Mesenchymal stem cell (in vitro differentiated cells and primary cell): ENCODE data around the gene GREM2.

Experiments
- DNase-seq: peaks from one replicate; pipeline ENCODE4 v3.0.0-alpha.2; 2013
- H2AFZ ChIP-seq: one replicate; pipeline ENCODE4 v1.6.1; 2013; ENCODE audit warnings: low read depth, mild to moderate bottlenecking, control low read depth, inconsistent platforms, low read length, moderate library complexity
- H2AK5ac ChIP-seq: 2 replicates; pipeline ENCODE4 v1.6.1; 2013; ENCODE audit warnings: low read length, moderate library complexity, mild to moderate bottlenecking, inconsistent platforms; ENCODE audit not compliant: severe bottlenecking
- H2BK120ac ChIP-seq: one replicate; pipeline ENCODE4 v1.6.1; 2013; ENCODE audit warnings: low read depth, mild to moderate bottlenecking, inconsistent platforms, low read length, moderate library complexity
- H2BK12ac ChIP-seq, 2 experiments: one replicate each; pipeline ENCODE4 v1.6.1; 2013; ENCODE audit warnings: inconsistent platforms in 2 of 2, low read length in 2 of 2, mild to moderate bottlenecking in 2 of 2, moderate library complexity in 2 of 2, control low read depth in 1 of 2
- H2BK15ac ChIP-seq: one replicate; pipeline ENCODE4 v1.6.1; 2013; ENCODE audit warnings: mild to moderate bottlenecking, low read depth, inconsistent platforms; ENCODE audit not compliant: poor library complexity, severe bottlenecking
- H2BK5ac ChIP-seq: 2 replicates; pipeline ENCODE4 v1.6.1; 2013; ENCODE audit warnings: low read depth, mild to moderate bottlenecking, low read length, control low read depth, inconsistent platforms; ENCODE audit not compliant: poor library complexity, severe bottlenecking
- H3K14ac ChIP-seq, 2 experiments: one replicate each; pipeline ENCODE4 v1.6.1; 2013; ENCODE audit warnings: inconsistent platforms in 2 of 2, low read length in 2 of 2, control low read depth in 1 of 2, mild to moderate bottlenecking in 1 of 2, moderate library complexity in 1 of 2
- H3K18ac ChIP-seq, 2 experiments: one replicate each; pipeline ENCODE4 v1.6.1; 2013; ENCODE audit warnings: inconsistent platforms in 2 of 2, low read length in 2 of 2, control low read depth in 1 of 2, low read depth in 1 of 2, mild to moderate bottlenecking in 1 of 2
- H3K23ac ChIP-seq, 2 experiments: one replicate each; pipeline ENCODE4 v1.6.1; 2013; ENCODE audit warnings: inconsistent platforms in 2 of 2, low read length in 2 of 2, mild to moderate bottlenecking in 2 of 2, moderate library complexity in 2 of 2, control low read depth in 1 of 2
- H3K27ac ChIP-seq: 2 replicates; pipeline ENCODE4 v1.5.1; 2013; ENCODE audit warnings: mild to moderate bottlenecking, moderate library complexity, low read length, control low read depth, inconsistent platforms; ENCODE audit not compliant: poor library complexity, severe bottlenecking
- H3K27me3 ChIP-seq, 2 experiments: 2 replicates each; pipeline versions ENCODE4 v1.6.1 to v1.7.0; 2013; ENCODE audit warnings: low read length in 2 of 2, mild to moderate bottlenecking in 2 of 2, moderate library complexity in 2 of 2, control low read depth in 1 of 2, inconsistent platforms in 1 of 2; ENCODE audit not compliant: control insufficient read depth in 1 of 2, insufficient read depth in 1 of 2
- H3K36me3 ChIP-seq, 2 experiments: 2 replicates each; pipeline versions ENCODE4 v1.6.1 to v1.7.0; 2013; ENCODE audit warnings: low read length in 2 of 2, control low read depth in 1 of 2, inconsistent platforms in 1 of 2, low read depth in 1 of 2, mild to moderate bottlenecking in 1 of 2; ENCODE audit not compliant: insufficient read depth in 2 of 2, control insufficient read depth in 1 of 2
- H3K4ac ChIP-seq, 2 experiments: one replicate each; pipeline ENCODE4 v1.6.1; 2013; ENCODE audit warnings: inconsistent platforms in 2 of 2, low read length in 2 of 2, mild to moderate bottlenecking in 2 of 2, moderate library complexity in 2 of 2, control low read depth in 1 of 2, low read depth in 1 of 2
- H3K4me1 ChIP-seq: 2 replicates; pipeline ENCODE4 v1.6.1; 2013; ENCODE audit warnings: low read depth, low read length, control low read depth; ENCODE audit not compliant: control insufficient read depth, insufficient read depth
- H3K4me2 ChIP-seq: 2 replicates; pipeline ENCODE4 v1.6.1; 2013; ENCODE audit warnings: low read length, mild to moderate bottlenecking, inconsistent platforms; ENCODE audit not compliant: poor library complexity, severe bottlenecking
- H3K4me3 ChIP-seq, 2 experiments: 2 replicates each; pipeline versions ENCODE4 v1.5.1 to v1.7.0; 2013; ENCODE audit warnings: low read length in 2 of 2, mild to moderate bottlenecking in 2 of 2, control low read depth in 1 of 2, low read depth in 1 of 2; ENCODE audit not compliant: insufficient read depth in 1 of 2
- H3K79me1 ChIP-seq: replicated peaks from 2 replicates; pipeline ENCODE4 v1.6.1; 2013; ENCODE audit warnings: mild to moderate bottlenecking, control low read depth, low read length, inconsistent platforms; ENCODE audit not compliant: poor library complexity, severe bottlenecking
- H3K9ac ChIP-seq: 2 replicates; pipeline ENCODE4 v1.7.0; 2013; ENCODE audit warnings: mild to moderate bottlenecking, low read length, moderate library complexity
- H3K9me3 ChIP-seq: 2 replicates; pipeline ENCODE4 v1.7.0; 2013; ENCODE audit warnings: mild to moderate bottlenecking, low read length; ENCODE audit not compliant: control insufficient read depth
- H4K8ac ChIP-seq: one replicate; pipeline ENCODE4 v1.6.1; 2013; ENCODE audit warnings: inconsistent platforms, mild to moderate bottlenecking, low read length, moderate library complexity
- H4K91ac ChIP-seq: one replicate; pipeline ENCODE4 v1.6.1; 2013; ENCODE audit warnings: mild to moderate bottlenecking, low read length, inconsistent platforms
- WGBS: methylation state at CpG from one replicate; pipeline ENCODE4 v1.1.7; 2013; ENCODE audit warnings: mixed read lengths; 5-methylcytosine and 5-hydroxymethylcytosine counted together

Gene GREM2

GRCh38 chr1:240499012-240499411, 112.9 kb downstream of the GREM2 start:
- Histone ChIP-seq H2BK5ac (no peak overlapping the region), H3K4me1 (peaks cover 1% of the 10 kb centered on the region), H4K8ac (no peak overlapping the region)

GRCh38 chr1:240498335-240498734, 113.6 kb downstream of the GREM2 start:
- Histone ChIP-seq H2AK5ac (no peak overlapping the region), H3K4me3 (no peak overlapping the region), H3K4ac (no peak overlapping the region), H3K23ac (no peak overlapping the region), H3K27me3 (no peaks in the 10 kb centered on the region), H3K4me1 (peaks cover 1% of the 10 kb centered on the region), H3K9me3 (no peaks in the 10 kb centered on the region), H4K8ac (no peak overlapping the region), H2AFZ (no peak overlapping the region), H3K4me2 (no peak overlapping the region), H2BK5ac (no peak overlapping the region), H3K36me3 (peaks cover 0 to 9% of the 10 kb centered on the region in 2 experiments), H2BK120ac (no peak overlapping the region), H3K79me1 (no peaks in the 10 kb centered on the region), H4K91ac (no peak overlapping the region), H3K18ac (no peak overlapping the region), H3K9ac (no peak overlapping the region), H3K27ac (no peak overlapping the region), H2BK15ac (no peak overlapping the region), H2BK12ac (peak overlapping the region in 1 of 2 experiments; percentile 45), H3K14ac (no peak overlapping the region)
- no peak for DNase-seq
- 95% methylated on average over 8 of the region's 8 CpGs for WGBS

More at GRCh38 chr1:240499012-240499411, 112.9 kb downstream of the GREM2 start:
- Histone ChIP-seq H3K27ac (no peak overlapping the region), H3K27me3 (no peaks in the 10 kb centered on the region), H2AK5ac (peak overlapping the region; percentile 30), H2BK12ac (no peak overlapping the region), H3K4me3 (no peak overlapping the region), H3K23ac (no peak overlapping the region), H2BK120ac (no peak overlapping the region), H3K14ac (no peak overlapping the region), H3K36me3 (peaks cover 0 to 13% of the 10 kb centered on the region in 2 experiments), H3K79me1 (no peaks in the 10 kb centered on the region), H3K9ac (no peak overlapping the region), H3K18ac (peak overlapping the region in 1 of 2 experiments; percentile 37), H2BK15ac (no peak overlapping the region), H3K4ac (no peak overlapping the region), H3K4me2 (no peak overlapping the region), H4K91ac (no peak overlapping the region), H2AFZ (no peak overlapping the region), H3K9me3 (no peaks in the 10 kb centered on the region)
- DNase-seq = peak; percentile 42
- 83% methylated on average over 2 of the region's 2 CpGs for WGBS

DNA sequence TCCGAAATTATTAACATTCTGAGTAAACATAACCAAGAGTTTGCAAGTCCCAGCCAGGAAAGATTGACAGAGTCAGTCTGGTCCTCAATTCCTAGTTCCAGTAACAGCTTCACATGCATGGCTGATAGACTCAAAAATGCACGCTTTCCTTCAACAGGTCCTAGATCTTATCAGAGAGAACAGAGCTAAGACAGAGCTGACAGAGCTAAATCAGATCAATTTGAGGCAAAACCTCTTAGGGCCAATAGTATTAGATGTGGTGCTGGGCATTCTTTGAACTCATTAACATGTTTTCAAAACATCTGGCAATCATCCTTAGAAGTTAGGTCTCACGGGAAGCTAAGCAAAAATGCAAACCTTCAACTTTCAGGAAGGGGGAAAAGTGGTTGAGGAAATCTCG, 114.0 kb downstream of the GREM2 start:
- Histone ChIP-seq H3K27me3 (no peaks in the 10 kb centered on the region), H3K36me3 (peaks cover 0 to 11% of the 10 kb centered on the region in 2 experiments), H3K27ac (no peak overlapping the region), H2AFZ (no peak overlapping the region), H3K18ac (no peak overlapping the region), H2BK15ac (no peak overlapping the region), H4K8ac (no peak overlapping the region), H2BK12ac (peak overlapping the region in 1 of 2 experiments; percentile 45), H2BK120ac (no peak overlapping the region), H3K4ac (no peak overlapping the region), H3K79me1 (no peaks in the 10 kb centered on the region), H2BK5ac (no peak overlapping the region), H4K91ac (no peak overlapping the region), H2AK5ac (no peak overlapping the region), H3K9me3 (no peaks in the 10 kb centered on the region), H3K23ac (no peak overlapping the region), H3K4me1 (peaks cover 1% of the 10 kb centered on the region), H3K14ac (no peak overlapping the region), H3K9ac (no peak overlapping the region), H3K4me3 (no peak overlapping the region), H3K4me2 (no peak overlapping the region)
- WGBS = 82% methylated on average over 2 of the region's 4 CpGs
- DNase-seq = no peak

DNA sequence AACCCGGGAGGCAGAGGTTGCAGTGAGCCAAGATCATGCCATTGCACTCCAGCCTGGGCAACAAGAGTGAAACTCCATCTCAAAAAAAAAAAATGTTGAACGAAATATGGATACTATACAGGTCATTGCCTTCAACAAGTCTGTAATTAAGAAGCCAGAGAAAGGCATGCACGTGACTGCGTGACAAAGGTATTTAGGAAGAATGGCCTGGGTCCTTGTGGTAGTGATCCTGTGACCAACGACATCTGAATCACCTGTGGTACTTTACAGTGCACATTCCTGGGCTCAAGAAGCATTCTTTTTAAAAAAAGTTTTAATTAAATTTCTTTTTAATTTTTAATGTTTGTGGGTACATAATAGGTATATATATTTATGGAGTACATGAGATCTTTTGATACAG, 115.0 kb downstream of the GREM2 start:
- H3K79me1 ChIP-seq = no peaks in the 10 kb centered on the region
- no peak overlapping the region for H2BK15ac ChIP-seq
- H2AK5ac ChIP-seq = no peak overlapping the region
- no peak overlapping the region for H3K9ac ChIP-seq
- no peak overlapping the region for H3K4me3 ChIP-seq
- no peak overlapping the region for H3K23ac ChIP-seq
- H3K4me2 ChIP-seq = no peak overlapping the region
- H3K4me1 ChIP-seq = peaks cover 1% of the 10 kb centered on the region
- no peak overlapping the region for H4K91ac ChIP-seq
- H3K27me3 ChIP-seq = no peaks in the 10 kb centered on the region
- no peak overlapping the region for H3K4ac ChIP-seq
- H3K36me3 ChIP-seq = peaks cover 0 to 16% of the 10 kb centered on the region in 2 experiments
- no peak overlapping the region for H2BK120ac ChIP-seq
- H2AFZ ChIP-seq = no peak overlapping the region
- no peak overlapping the region for H3K27ac ChIP-seq
- no peak overlapping the region for H2BK5ac ChIP-seq
- WGBS = 97% methylated on average over 4 of the region's 5 CpGs
- DNase-seq = no peak
- no peak overlapping the region for H3K18ac ChIP-seq
- no peak overlapping the region for H4K8ac ChIP-seq
- no peak overlapping the region for H3K14ac ChIP-seq
- no peak overlapping the region for H2BK12ac ChIP-seq
- no peaks in the 10 kb centered on the region for H3K9me3 ChIP-seq
